Measurements from ENCODE around the gene PGK1.

DNA sequence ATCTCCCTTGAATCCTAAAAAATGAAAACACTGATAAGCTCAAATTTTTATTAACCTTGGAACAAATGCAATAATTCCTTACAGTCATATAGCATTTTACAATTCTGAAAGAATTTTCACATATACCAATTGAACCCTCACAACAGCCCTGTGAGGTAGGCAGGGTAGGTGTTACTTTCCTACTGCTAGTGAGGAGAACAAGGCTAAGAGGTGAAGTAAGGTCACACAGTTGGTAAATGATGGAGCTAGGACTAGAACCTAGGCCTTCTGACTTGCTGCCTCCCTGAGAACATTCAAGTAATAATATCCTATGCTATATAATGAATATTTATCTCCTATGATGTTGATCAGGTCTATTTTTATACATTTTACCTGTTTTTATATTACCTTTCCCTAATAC is 25.7 kb downstream of the PGK1 start:
- TF ChIP-seq CTCF (IDR thresholded peaks at IDR 0.05), result no peak
- TF ChIP-seq POLR2A (IDR thresholded peaks at IDR 0.05), result no peak

Measured in adrenal gland (tissue), 5 donors.